SU-DHL-6 (cell line): Measurements from ENCODE around the gene SUSD2.

Experiments
- H2AFZ ChIP-seq: fragments of 200-600 bp; sonication (generic); 2 replicates; pipeline ENCODE4 v1.6.1; 2014; ENCODE audit warnings: low read depth, mild to moderate bottlenecking, moderate library complexity, mixed read lengths, antibody characterized with exemption, low read length; ENCODE audit not compliant: severe bottlenecking
- H3F3A ChIP-seq: fragments of 200-600 bp; shearing (Covaris generic); 2 replicates; pipeline ENCODE4 v1.6.0; 2016; ENCODE audit warnings: antibody characterized with exemption, mild to moderate bottlenecking; ENCODE audit not compliant: insufficient read depth
- H3K27ac ChIP-seq: fragments of 200-600 bp; sonication (generic); 2 replicates; pipeline ENCODE4 v1.5.1; 2016; ENCODE audit warnings: low read depth, mild to moderate bottlenecking, low read length, moderate library complexity, mixed read lengths
- H3K27me3 ChIP-seq: fragments of 200-600 bp; sonication (generic), shearing (Covaris generic); 2 replicates; pipeline ENCODE4 v1.6.0; 2014; ENCODE audit warnings: mild to moderate bottlenecking, low read length
- H3K36me3 ChIP-seq: fragments of 200-600 bp; sonication (generic); 2 replicates; pipeline ENCODE4 v1.6.1; 2014; ENCODE audit warnings: mild to moderate bottlenecking, low read length, mixed read lengths
- H3K4me2 ChIP-seq: fragments of 300-600, 200-600 bp; shearing (Covaris generic), sonication (generic); 2 replicates; pipeline ENCODE4 v1.6.0; 2014; ENCODE audit warnings: low read length, low read depth, mild to moderate bottlenecking; ENCODE audit not compliant: poor library complexity, severe bottlenecking
- H3K4me3 ChIP-seq: fragments of 200-600 bp; sonication (generic); 2 replicates; pipeline ENCODE4 v1.5.1; 2014; ENCODE audit warnings: antibody characterized with exemption, low read length, mild to moderate bottlenecking, mixed read lengths; ENCODE audit not compliant: insufficient read depth, poor library complexity, severe bottlenecking
- H3K79me2 ChIP-seq: fragments of 200-600 bp; sonication (generic); 2 replicates; pipeline ENCODE4 v1.6.1; 2014; ENCODE audit warnings: mild to moderate bottlenecking, low read length, moderate library complexity; ENCODE audit not compliant: insufficient read depth
- H3K9ac ChIP-seq: fragments of 200-600 bp; sonication (generic); 2 replicates; pipeline ENCODE4 v1.7.0; 2014; ENCODE audit warnings: mild to moderate bottlenecking, low read length
- H3K9me2 ChIP-seq: fragments of 200-600 bp; sonication (generic); replicated peaks from 2 replicates; pipeline ENCODE4 v1.6.1; 2014; ENCODE audit warnings: low read length; ENCODE audit not compliant: insufficient read depth
- H3K9me3 ChIP-seq: fragments of 200-600 bp; sonication (generic); 2 replicates; pipeline ENCODE4 v1.6.1; 2014; ENCODE audit warnings: low read length, mixed read lengths; ENCODE audit not compliant: insufficient read depth
- H4K20me1 ChIP-seq: fragments of 200-600 bp; sonication (generic); 2 replicates; pipeline ENCODE4 v1.6.1; 2014; ENCODE audit warnings: low read depth, mild to moderate bottlenecking, antibody characterized with exemption, low read length, moderate library complexity, mixed read lengths
- CTCF ChIP-seq: fragments of 200-600 bp; sonication (generic); IDR thresholded peaks from one replicate; pipeline ENCODE4 v1.5.1; 2017; ENCODE audit warnings: antibody characterized with exemption, mild to moderate bottlenecking, low read length, moderate library complexity; ENCODE audit not compliant: insufficient read depth, poor library complexity, severe bottlenecking
- EZH2phosphoT487 ChIP-seq: fragments of 200-600 bp; sonication (generic), shearing (Covaris generic); conservative IDR thresholded peaks from 2 replicates; pipeline ENCODE4 v1.6.1; 2018; ENCODE audit warnings: mild to moderate bottlenecking, antibody characterized with exemption, low read length, moderate library complexity, mixed read lengths

Gene SUSD2

GRCh38 chr22:24165673-24166072 is 15.6 kb upstream of the SUSD2 start:
- Histone ChIP-seq H3K36me3 (no peaks in the 10 kb centered on the region), H2AFZ (no peak overlapping the region), H4K20me1 (no peaks in the 10 kb centered on the region)

GRCh38 chr22:24166811-24167210 is 14.5 kb upstream of the SUSD2 start:
- Histone ChIP-seq H4K20me1 (no peaks in the 10 kb centered on the region), H3K9me3 (no peaks in the 10 kb centered on the region), H3K36me3 (no peaks in the 10 kb centered on the region), H3K9me2 (no peaks in the 10 kb centered on the region), H3K27me3 (no peaks in the 10 kb centered on the region), H3K4me2 (no peak overlapping the region), H3K4me3 (no peak overlapping the region), H3K27ac (no peak overlapping the region), H2AFZ (no peak overlapping the region), H3K9ac (no peak overlapping the region), H3F3A (no peaks in the 10 kb centered on the region), H3K79me2 (no peaks in the 10 kb centered on the region)
- TF ChIP-seq CTCF (no peak), EZH2phosphoT487 (no peak)

More at GRCh38 chr22:24165673-24166072, 15.6 kb upstream of the SUSD2 start:
- Histone ChIP-seq H3F3A (no peaks in the 10 kb centered on the region), H3K79me2 (no peaks in the 10 kb centered on the region), H3K27ac (no peak overlapping the region), H3K27me3 (no peaks in the 10 kb centered on the region), H3K9me2 (no peaks in the 10 kb centered on the region), H3K9ac (no peak overlapping the region), H3K4me2 (no peak overlapping the region), H3K4me3 (no peak overlapping the region), H3K9me3 (no peaks in the 10 kb centered on the region)
- TF ChIP-seq EZH2phosphoT487 (no peak), CTCF (no peak)

- no peaks in the 10 kb centered on the region for H3K9me3 ChIP-seq
- no peak for TF ChIP-seq CTCF
- H3K9ac ChIP-seq = no peak overlapping the region
- no peaks in the 10 kb centered on the region for H4K20me1 ChIP-seq
- no peak overlapping the region for H3K27ac ChIP-seq
- H3K27me3 ChIP-seq = no peaks in the 10 kb centered on the region
- no peak overlapping the region for H2AFZ ChIP-seq
- no peak overlapping the region for H3K4me3 ChIP-seq
- no peak overlapping the region for H3K4me2 ChIP-seq
- no peaks in the 10 kb centered on the region for H3F3A ChIP-seq
- H3K36me3 ChIP-seq = no peaks in the 10 kb centered on the region
- no peaks in the 10 kb centered on the region for H3K9me2 ChIP-seq
- no peaks in the 10 kb centered on the region for H3K79me2 ChIP-seq
These were observed 11.7 kb upstream of the SUSD2 start for GRCh38 chr22:24169439-24170058.
